Prostate gland (tissue), 2 donors: Measurements from ENCODE around the gene DIS3L2. TPM values are rescaled to one million over a fixed set of nuclear protein-coding genes. Genes with fewer than 3 reads are reported as not detected.

Experiments
- DNase-seq: peaks from one replicate; pipeline ENCODE4 v3.0.0-alpha.2; 2019; ENCODE audit warnings: low spot score
- H3K27ac ChIP-seq, 2 donors: fragments of 200-600 bp; sonication (generic); 2 replicates each; pipeline ENCODE4 v1.5.1; 2017 to 2019
- H3K27me3 ChIP-seq: fragments of 200-600 bp; sonication (generic); replicated peaks from 2 replicates; pipeline ENCODE4 v1.5.1; 2019; ENCODE audit not compliant: insufficient read depth
- H3K36me3 ChIP-seq, 2 donors: fragments of 200-600 bp; sonication (generic); 1 replicate in 1 of 2; 2 replicates in 1 of 2; pipeline versions ENCODE4 v1.5.1 to v1.8.1; 2017 to 2019
- H3K4me1 ChIP-seq: fragments of 200-600 bp; sonication (generic); replicated peaks from 2 replicates; pipeline ENCODE4 v1.5.1; 2019
- H3K4me3 ChIP-seq, 2 donors: fragments of 200-600 bp; sonication (generic); 2 replicates each; pipeline ENCODE4 v1.5.1; 2017 to 2019
- H3K9me3 ChIP-seq: fragments of 200-600 bp; sonication (generic); 2 replicates; pipeline ENCODE4 v1.5.1; 2017
- CTCF ChIP-seq, 4 experiments: fragments of 200-600 bp in 2 of 4; fragments of 450-650 bp in 2 of 4; sonication (generic) in 2 of 4; IDR thresholded peaks; 1 replicate in 3 of 4; 2 replicates in 1 of 4; pipeline ENCODE4 v1.5.1; 2016 to 2019; ENCODE audit warnings: antibody characterized with exemption in 4 of 4, mild to moderate bottlenecking in 2 of 4, moderate library complexity in 2 of 4
- POLR2A ChIP-seq: fragments of 450-650 bp; IDR thresholded peaks from one replicate; pipeline ENCODE4 v1.6.1; 2016; ENCODE audit warnings: antibody characterized with exemption, mild to moderate bottlenecking
- POLR2AphosphoS5 ChIP-seq: sonication (generic); formaldehyde crosslinking; IDR thresholded peaks from one replicate; pipeline ENCODE4 v1.6.1; 2017; ENCODE audit warnings: antibody characterized with exemption
- WGBS: methylation state at CpG from one replicate; pipeline ENCODE4 v1.1.5; 2018; 5-methylcytosine and 5-hydroxymethylcytosine counted together
- intact Hi-C: fragments of 100-400 bp; cut with DNase I; formaldehyde crosslinking; loops from one replicate; pipeline ENCODE4 v1.14.2; 2022
- total RNA-seq, 2 donors: library from RNA; depleted of rRNA; stranded (reverse); fragments of >200 nt; gene quantifications; one replicate each; pipeline ENCODE4 v1.1.0, GENCODE V29; 2016

The DIS3L2 gene
- total RNA-seq, 2 donors from 2014 or later = 30.1 to 71.3 TPM

- H3K27me3 ChIP-seq = no peaks in the 10 kb centered on the region
- no peaks in the 10 kb centered on the region for H3K9me3 ChIP-seq
- no peaks in the 10 kb centered on the region for H3K36me3 ChIP-seq
- no peak overlapping the region for H3K27ac ChIP-seq
- intact Hi-C loops = no loop called here
- DNase-seq = no peak
- H3K4me3 ChIP-seq = no peak overlapping the region
- WGBS = 55% methylated on average over 7 of the region's 7 CpGs
- no peaks in the 10 kb centered on the region for H3K4me1 ChIP-seq
- TF ChIP-seq POLR2AphosphoS5 = no peak
- no peak for TF ChIP-seq POLR2A
- TF ChIP-seq CTCF (IDR thresholded peaks at IDR 0.05) = no peak
These were observed 77.5 kb downstream of the DIS3L2 start for GRCh38 chr2:232038881-232039485.

GRCh38 chr2:232042911-232043574, 81.5 kb downstream of the DIS3L2 start:
- Histone ChIP-seq H3K27ac (no peak overlapping the region), H3K36me3 (no peaks in the 10 kb centered on the region), H3K9me3 (no peaks in the 10 kb centered on the region), H3K4me3 (no peak overlapping the region), H3K4me1 (no peaks in the 10 kb centered on the region), H3K27me3 (no peaks in the 10 kb centered on the region)
- TF ChIP-seq CTCF (IDR thresholded peaks at IDR 0.05) (no peak), POLR2A (no peak), POLR2AphosphoS5 (no peak)
- WGBS = 97% methylated on average over 2 of the region's 2 CpGs
- no peak for DNase-seq
- intact Hi-C loops = no loop called here

GRCh38 chr2:232043966-232044365, 82.5 kb downstream of the DIS3L2 start:
- no peaks in the 10 kb centered on the region for H3K4me1 ChIP-seq
- no peak for TF ChIP-seq POLR2A
- no peak for TF ChIP-seq CTCF (IDR thresholded peaks at IDR 0.05)
- intact Hi-C loops = no loop called here
- no peak for DNase-seq
- H3K27ac ChIP-seq = no peak overlapping the region
- no peaks in the 10 kb centered on the region for H3K9me3 ChIP-seq
- no peak overlapping the region for H3K4me3 ChIP-seq
- no peaks in the 10 kb centered on the region for H3K36me3 ChIP-seq
- no peaks in the 10 kb centered on the region for H3K27me3 ChIP-seq

- no peaks in the 10 kb centered on the region for H3K27me3 ChIP-seq
- no peaks in the 10 kb centered on the region for H3K36me3 ChIP-seq
- H3K4me1 ChIP-seq = no peaks in the 10 kb centered on the region
- H3K4me3 ChIP-seq = no peak overlapping the region
- H3K27ac ChIP-seq = no peak overlapping the region
- WGBS = 96% methylated on average over 4 of the region's 4 CpGs
- TF ChIP-seq CTCF (IDR thresholded peaks at IDR 0.05) (no peak), POLR2A (no peak), POLR2AphosphoS5 (no peak)
- no peaks in the 10 kb centered on the region for H3K9me3 ChIP-seq
- intact Hi-C loops = no loop called here
- DNase-seq = no peak
These were observed 87.8 kb downstream of the DIS3L2 start for GRCh38 chr2:232049350-232049749.

- Histone ChIP-seq H3K4me1 (no peaks in the 10 kb centered on the region), H3K9me3 (no peaks in the 10 kb centered on the region), H3K36me3 (no peaks in the 10 kb centered on the region), H3K27ac (no peak overlapping the region), H3K27me3 (no peaks in the 10 kb centered on the region), H3K4me3 (no peak overlapping the region)
- DNase-seq = no peak
- WGBS = 89% methylated on average over 2 of the region's 2 CpGs
- intact Hi-C loops = no loop called here
- TF ChIP-seq CTCF (IDR thresholded peaks at IDR 0.05) (no peak), POLR2A (no peak), POLR2AphosphoS5 (no peak)
These were observed 91.1 kb downstream of the DIS3L2 start for GRCh38 chr2:232052591-232052990.
